ENCODE results near the gene OR2T1.
"Not testable (repeated sequence)": the region's sequence is repeated elsewhere in the genome, so short reads cannot be mapped to it uniquely, and the experiment has no call there.

Gene OR2T1, protein sequence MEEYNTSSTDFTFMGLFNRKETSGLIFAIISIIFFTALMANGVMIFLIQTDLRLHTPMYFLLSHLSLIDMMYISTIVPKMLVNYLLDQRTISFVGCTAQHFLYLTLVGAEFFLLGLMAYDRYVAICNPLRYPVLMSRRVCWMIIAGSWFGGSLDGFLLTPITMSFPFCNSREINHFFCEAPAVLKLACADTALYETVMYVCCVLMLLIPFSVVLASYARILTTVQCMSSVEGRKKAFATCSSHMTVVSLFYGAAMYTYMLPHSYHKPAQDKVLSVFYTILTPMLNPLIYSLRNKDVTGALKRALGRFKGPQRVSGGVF

DNA sequence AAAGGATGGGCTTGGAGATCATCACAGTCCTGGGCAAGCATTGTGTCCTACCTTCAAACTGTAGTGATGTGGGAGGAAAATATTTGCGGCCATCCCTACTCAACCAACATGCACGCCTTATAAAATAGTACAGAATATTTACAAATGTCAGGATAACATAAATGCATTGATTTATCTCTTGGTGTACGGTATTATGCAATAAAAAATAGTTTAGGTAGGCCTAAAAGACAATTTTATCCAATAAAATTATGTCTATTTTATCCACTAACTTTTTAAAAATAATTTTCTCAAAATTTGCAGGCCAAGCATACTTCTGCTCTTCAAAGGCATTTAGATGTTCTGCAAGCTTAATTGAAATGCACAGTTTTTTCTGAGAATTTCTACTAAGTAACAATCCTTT, at the start of gene OR2T1:
Gene OR2T1, plus strand, starts transcription at position 301 of the 400 bp plus-strand sequence. CDS start 3,100 bp downstream, outside the sequence.
- FAIRE-seq, result no peak

DNA sequence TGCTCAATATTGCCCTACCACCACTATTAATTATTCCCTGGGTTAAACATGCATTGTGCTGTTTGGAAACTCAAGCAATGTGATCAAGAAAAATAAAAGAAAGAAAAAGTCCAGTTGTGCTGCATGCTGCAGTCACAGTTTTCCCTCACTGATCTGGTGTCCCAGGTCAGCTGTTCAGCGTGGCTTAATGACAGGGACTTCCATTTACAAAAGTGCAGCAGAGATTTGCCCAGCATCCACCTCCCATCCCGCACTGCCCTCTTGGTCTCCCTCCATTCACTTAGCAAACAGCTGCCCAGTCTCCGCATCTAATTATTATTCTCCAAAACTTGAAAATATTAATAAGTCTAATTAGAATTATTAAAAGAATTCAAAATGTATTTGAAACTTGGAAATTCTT, 43.4 kb upstream of the OR2T1 start:
- no peak for FAIRE-seq

DNA sequence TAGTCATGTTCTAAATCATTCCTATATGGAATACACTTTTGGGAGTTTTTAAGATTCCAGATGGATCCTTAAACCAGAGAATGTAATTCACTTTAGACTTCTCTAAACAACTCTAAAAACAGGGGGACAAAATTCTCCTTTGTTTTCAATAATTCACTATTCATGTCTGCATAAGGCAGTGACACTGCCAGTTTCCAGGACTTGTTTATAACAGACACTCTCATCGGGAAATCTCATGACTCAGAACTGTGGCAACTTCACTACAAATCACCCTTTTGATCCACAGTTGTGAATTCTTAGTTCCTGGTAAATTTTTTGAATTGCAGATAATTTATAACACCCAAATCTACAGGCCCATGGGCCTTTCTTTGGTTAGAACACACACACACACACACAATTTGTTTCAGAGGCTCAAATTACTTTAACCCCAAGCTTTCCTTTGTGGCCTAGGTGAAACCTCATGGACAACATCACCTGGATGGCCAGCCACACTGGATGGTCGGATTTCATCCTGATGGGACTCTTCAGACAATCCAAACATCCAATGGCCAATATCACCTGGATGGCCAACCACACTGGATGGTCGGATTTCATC, 41.6 kb upstream of the OR2T1 start, which contains the start of gene OR2T4:
Gene OR2T4, plus strand, starts transcription at position 545 of the 595 bp plus-strand sequence. Its CDS starts 0 bp downstream, at position 545.
- no peak for FAIRE-seq

DNA sequence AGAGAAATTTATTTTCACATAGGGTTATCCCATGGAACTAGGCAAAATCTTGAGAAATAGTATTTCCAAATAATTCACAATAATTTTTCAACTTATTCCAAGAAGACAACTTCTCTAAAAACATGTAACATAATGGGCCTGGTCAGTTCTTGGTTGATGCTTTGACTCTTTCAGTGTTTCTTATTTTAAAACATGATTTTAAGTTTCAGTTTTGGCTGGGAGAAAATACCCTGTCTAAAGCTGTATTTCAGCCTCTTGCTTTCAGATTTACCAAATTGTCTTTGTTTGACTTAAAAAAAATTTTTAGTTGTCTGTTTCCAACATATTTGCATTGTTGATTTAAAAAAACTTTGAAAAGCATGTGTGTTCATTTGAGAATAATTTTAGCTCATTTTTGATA, 36.2 kb upstream of the OR2T1 start:
- FAIRE-seq, result no peak

DNA sequence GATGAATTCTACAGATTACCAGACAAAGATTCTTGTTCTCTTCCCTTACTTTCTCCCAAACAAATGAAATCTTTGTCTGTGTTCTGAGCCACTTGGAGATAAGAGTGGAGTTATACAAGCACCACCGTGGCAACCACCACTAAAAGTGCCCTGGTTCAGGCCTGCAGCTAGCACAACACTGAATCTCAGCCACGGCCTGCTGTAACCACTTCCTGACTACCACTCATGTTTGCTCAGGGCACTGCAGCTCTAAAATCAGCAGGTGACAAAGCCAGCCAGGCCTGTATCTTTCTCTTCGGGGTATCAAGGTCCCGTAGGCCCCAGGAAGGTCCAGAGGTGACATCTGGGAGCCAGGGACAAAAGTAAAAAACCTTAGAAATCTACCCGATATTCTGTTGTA, 30.5 kb upstream of the OR2T1 start:
- FAIRE-seq, result no peak

DNA sequence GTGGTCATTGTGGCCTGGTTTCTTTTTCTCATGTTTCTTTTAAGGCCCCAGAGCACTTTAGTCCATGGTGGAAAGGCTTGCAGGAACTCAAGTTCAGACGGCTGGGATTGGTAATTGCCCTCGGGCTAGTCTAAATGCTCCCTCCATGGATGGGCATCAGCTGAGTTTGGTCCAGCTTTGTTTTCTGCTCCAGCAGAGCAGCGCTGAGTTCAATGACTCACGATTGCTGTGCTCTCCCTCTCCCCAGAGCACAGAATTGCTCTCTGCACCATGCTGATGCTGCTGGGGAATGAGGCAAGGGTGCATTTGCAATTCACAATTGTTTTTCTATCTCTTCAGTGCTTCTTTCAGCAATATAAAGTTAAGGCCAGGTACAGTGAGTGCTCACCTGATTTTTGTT, 29.1 kb upstream of the OR2T1 start:
- FAIRE-seq, result no peak

DNA sequence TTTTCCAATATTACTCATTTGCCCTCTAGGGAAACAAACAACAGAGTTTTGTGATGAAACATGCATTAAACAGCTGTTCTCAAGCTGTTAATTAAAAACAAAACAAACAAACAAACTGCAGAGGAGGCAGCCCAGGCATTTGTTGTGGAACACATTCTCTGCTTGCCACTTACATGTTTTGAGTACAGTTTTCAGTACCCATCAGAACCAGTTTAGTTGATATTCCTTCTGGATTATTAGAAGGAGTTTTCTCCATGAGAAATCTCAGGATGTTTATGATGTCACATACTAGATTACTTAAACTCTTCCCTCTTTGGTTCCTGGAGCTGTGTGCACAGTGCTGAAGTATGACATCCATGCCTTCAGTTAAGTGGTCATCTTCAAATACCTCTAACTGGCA, 27.4 kb upstream of the OR2T1 start, which contains the start of gene OR2T6:
Gene OR2T6, plus strand, starts transcription at position 301 of the 400 bp plus-strand sequence. CDS start 11,863 bp downstream, outside the sequence.
- no peak for FAIRE-seq

DNA sequence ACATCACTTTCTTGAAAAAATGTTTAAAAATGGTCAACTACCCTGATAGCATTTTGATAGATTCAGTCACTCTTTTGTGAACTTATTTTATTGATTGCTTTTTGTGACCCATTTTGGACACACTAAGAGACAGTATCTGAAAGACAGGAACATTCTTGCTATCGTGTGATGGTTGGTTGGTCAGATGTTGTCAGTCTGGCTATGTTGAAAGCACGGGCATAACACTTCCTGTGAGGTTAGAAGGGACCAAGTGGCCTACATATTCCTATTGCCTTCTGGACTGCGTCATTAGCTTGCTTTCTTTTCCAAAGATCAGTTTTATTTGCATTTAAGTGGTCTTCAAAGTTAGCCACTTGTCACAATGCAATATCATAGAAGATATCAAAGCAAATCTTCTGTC, 25.9 kb upstream of the OR2T1 start:
- FAIRE-seq, result no peak

DNA sequence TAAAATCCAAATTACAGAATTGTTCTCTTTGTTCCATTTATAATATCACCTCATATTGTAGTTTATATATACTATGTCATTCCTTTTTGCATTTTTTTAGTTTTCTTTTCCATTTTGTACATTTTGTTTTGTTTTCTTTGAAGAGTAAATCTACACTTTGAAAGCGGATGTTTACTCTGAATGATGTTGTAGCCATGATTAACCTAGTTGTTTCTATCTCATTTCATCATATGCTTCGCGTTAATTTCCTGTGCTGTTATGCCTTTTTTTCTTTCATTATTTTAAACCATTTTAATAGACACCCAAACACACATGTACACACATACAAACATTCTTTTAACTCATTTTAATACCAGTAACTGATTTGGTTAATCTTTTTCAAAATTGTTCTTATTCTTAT, 22.0 kb upstream of the OR2T1 start:
- no peak for FAIRE-seq

DNA sequence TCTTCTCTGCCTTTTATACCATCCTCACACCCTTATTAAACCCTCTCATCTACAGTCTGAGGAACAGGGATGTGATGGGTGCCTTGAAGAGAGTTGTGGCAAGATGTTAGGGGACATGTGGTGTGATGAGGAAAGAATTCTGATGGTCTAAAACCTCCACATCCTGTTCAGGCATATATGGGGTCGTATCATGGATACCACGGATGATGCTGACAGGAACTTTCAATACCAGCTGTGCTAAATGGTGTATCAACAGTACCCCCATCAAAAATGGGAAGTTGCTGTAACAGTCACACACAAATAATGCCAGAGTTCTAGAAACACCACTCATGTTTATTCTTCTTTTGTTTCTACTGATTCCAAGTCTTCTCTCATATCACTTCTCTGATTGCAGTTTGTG, 14.4 kb upstream of the OR2T1 start:
- no peak for FAIRE-seq

DNA sequence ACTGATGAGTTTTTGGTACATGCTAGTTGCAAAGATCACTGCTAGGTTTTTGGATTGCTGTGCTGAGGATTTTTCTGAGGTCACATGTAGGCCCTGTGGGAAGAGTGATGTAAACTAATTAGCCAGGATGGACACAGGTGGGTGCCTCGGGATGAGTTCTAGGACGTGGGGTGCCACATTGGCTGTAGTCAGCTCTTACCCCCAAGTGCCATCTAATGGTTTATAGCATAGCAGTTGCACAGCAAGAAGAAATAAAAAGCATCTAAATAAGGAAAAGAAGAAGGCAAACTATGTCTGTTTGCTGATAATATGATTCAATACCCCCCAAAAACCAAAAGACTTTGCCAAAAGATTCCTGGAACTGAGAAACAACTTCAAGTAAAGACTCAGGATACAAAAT, 9.8 kb upstream of the OR2T1 start:
- FAIRE-seq, result no peak

DNA sequence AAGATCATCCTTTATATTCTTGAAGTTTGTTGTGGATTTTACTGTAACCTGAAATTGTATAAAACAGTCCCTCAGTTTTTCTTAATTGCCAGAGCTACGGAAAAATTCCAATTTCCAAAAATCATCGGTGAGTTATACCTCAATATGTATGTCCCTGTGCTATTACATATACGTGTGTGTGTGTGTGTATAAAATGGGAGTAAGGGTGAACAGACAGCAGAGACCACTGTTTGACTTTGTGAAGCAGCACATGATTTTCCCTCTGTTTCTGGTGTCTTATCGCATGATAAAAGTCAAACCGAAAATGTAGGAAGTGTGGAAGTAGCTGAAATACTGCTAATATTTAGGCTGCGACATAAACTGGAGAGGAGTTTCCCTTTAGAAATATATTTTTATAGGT, 1.2 kb downstream of the OR2T1 start:
- FAIRE-seq, result no peak

DNA sequence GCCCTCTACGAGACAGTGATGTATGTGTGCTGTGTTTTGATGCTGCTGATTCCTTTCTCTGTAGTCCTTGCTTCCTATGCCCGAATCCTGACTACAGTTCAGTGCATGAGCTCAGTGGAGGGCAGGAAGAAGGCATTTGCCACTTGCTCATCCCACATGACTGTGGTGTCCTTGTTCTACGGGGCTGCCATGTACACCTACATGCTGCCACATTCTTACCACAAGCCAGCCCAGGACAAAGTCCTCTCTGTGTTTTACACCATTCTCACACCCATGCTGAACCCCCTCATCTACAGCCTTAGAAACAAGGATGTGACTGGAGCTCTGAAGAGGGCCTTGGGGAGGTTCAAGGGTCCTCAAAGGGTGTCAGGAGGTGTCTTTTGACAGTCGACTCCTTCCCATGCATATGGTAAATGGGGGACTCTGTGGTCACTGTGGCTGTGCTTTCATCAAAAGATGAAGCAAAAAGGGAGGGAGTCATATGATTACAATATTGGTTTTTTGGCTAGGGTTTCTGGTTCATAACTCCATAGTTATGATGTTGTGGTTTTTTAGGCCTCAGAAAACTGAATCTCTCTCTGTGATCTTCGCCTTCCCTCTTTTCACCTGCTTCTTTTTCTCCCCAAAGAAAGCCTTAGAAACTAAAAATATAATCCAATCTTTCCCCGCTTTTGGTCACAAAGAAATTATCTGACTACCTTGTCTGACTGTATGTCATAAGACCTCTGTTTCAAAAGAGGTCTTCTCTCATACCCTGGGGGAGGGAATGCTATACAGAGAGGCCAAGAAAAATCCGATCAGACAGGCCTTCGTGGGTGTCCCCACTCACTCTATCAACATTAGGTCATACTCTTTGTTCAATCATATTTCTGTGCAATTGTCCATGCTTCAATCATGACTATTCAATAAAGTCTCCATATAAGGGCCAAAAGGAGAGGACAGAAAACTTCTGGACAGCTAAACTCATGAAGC, 4.2 kb downstream of the OR2T1 start:
- FAIRE-seq, result no peak

DNA sequence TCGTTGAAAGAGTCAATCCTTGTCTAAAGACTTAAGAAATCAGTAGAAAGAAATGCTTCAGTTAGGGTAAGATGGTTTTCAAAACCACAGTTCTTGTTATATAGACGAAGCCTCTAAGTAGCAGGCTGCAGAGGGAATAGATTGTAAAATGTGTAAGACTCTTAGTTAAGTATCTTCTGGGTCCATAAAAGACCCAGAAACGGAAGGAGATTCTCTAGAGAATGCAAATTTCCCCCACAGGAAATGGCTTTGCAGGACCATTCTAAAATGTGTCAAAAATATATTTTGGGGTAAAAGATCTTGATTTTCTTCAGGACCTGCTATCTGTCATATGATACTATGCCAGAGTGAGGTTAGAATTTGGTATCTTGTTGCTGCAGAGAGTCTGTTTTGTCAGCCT, 13.4 kb downstream of the OR2T1 start:
- no peak for FAIRE-seq

DNA sequence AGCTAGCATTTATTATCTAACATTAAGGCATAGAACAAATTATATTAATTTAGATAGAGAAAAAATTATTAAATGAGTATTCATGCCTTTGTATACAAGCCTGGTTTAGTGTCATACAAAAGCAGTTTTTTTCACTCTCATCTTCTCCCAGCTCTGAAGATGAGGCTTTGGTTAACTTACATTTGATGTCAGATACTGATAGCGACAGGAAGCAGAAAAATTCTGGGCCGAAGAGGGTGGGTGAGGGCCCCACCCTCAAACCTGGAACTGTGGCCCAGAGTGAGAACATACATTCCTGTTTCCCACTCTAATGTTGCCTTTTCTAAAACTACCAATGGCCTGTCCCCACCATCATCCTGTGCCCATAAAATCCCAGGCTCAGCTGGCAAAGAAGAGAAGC, 15.0 kb downstream of the OR2T1 start:
- FAIRE-seq, result no peak

DNA sequence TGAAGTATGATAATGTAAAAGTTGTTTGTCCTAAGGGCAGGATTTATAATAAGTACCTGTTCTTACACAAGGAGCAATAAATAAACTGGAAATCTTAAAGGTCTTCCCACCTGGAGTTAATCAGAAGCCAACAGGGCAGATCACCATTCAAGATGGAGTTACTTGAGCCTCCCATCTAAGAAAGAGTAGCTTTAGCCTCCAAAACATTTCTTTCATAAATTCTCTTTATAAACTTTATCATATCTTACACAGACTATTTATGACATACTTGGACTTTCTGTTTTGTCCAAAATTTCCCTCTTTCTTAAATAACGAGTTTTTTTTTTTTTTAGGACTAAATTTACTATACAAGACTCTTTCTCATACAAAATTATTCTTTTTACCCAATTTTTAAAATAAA, 18.5 kb downstream of the OR2T1 start:
- FAIRE-seq, result no peak

DNA sequence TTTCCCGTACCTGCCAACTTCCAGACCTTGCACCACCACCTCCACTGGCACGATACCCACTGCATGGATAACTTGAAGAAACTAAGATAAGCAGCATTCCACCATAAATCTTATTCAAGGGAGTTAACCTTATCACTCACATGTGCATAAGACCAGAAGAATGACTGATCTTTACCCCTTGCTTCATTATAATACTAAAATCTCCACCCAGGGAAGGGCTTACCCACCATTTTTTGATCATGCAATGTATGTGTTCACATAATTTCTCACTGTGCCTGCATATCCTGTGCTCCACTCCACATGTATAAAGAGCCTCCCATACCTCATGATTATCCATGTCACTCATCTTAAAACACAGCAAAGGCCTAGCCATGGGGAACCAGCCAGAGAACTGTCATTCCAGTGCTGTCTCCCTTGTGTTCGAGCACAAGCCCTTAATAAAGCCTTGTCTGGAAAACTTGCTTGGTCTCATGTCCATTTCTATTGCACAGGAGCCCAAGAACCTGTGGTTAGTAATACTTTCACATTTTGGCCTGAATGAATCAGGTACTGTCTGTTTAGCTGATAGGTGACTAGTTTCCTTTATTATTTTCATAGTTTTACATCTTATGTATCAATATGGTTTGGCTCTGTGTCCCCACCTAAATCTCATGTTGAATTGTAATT, 24.8 kb downstream of the OR2T1 start:
- not testable (repeated sequence) for FAIRE-seq

DNA sequence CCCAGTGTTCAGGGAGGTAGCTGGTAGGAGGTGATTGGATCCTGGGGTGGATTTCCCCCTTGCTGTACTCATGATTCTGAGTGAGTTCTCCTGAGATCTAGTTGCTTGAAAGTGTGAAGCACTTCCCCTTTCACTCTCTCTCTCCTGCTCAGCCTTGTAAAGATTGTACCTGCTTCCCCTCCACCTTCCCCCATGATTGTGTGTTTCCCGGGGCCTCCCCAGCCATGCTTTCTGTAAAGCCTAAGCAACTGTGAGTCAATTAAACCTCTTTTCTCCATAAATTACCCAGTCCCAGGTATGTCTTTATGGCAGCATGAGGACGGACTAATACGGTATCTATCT, 25.3 kb downstream of the OR2T1 start:
- not testable (repeated sequence) for FAIRE-seq

DNA sequence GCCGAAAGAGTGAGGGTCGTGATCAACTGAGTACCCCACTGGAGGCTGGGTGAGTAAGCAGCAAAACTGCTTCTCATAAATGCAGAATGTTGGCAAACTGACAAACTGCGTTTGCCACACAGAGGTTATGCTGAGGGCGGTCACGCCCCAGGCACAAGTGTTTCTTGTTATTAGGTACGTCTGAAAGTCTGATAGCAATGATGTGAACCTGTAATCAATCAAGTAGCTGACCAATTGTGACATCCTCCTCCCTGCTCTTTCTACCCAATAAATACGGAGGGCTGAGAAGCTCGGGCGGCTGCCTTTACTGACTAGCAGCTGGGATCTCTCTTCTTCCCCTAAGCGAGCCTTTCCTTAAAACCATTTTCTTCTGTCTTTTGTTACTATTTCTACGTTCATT, 28.8 kb downstream of the OR2T1 start:
- not testable (repeated sequence) for FAIRE-seq

DNA sequence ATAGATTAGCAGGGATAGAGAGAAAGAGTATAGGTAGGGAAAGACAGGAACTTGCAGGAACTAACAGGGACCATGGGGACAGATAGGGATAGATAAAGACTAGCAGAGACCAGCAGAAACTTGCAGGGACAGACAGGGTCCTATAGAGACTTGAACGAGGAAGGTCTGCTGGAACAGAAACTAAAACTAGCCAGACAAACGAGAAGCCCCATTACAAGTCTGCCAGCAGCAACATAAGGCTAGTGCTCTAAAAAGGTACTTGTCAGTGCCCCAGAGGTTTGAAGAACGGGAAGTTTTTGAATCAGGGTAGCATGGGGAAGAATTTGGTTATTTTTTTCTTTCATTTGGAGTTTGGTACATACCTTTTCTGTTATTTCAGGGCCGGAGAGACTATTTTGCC, 29.4 kb downstream of the OR2T1 start:
- not testable (repeated sequence) for FAIRE-seq

DNA sequence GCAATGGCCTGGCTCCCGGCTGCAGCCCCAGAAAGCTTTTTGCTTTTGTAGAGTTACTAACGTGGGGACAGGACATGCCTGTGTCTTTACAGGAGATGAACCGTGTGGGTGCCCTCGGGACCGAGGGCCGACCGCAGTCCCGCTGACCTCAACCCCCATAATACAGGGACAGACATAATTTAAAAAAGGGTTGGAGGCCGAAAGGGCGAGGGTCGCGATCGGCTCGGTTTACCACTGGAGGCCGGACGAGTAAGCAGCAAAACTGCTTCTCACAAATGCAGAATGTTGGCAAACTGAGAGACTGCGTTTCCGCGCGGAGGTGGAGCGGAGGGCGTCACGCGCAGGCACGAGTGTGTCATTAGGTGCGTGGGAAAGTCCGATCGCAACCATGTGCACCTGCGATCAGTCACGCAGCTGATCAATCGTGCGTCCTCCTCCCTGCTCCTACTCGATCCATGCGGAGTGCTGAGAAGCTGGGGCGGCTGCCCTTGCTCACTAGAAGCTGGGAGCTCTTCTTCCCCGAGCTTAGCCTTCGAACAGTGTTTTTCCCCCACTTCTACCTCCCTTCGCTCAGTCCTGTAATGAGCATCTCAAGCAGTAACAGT, 31.1 kb downstream of the OR2T1 start:
- not testable (repeated sequence) for FAIRE-seq

DNA sequence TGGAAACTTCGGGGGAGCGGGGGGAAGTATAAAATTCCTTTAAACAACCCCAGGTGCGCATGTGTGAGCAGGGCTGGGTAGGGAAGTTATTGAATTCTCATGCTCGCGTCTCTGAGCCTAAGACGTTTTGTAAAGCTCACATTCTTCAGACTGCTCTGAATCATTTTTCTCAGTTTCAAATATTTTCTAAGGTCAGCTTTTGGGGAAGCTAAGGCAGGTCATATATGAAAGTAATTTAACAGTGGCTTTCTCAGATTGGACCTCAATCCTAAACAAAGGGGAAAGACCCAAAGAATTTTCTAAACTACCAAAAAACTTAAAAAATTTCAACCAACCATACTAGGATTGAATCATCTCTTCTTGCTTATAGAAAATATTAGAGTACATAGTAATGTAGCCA, 32.1 kb downstream of the OR2T1 start:
- not testable (repeated sequence) for FAIRE-seq

All from G401.6 (cell line).